Neural cell (in vitro differentiated cells): ENCODE data around the gene CEACAM8. TPM values are rescaled to one million over a fixed set of nuclear protein-coding genes. Genes with fewer than 3 reads are reported as not detected.

Source experiments
- H2AFZ ChIP-seq: fragments of 200-600, 300-800 bp; sonication (generic), shearing (Covaris generic); 2 replicates; pipeline ENCODE4 v1.6.0; 2014; ENCODE audit warnings: low read depth, mild to moderate bottlenecking, antibody characterized with exemption, low read length, moderate library complexity
- H3F3A ChIP-seq: fragments of 200-600 bp; shearing (Covaris generic); 2 replicates; pipeline ENCODE4 v1.6.1; 2016; ENCODE audit warnings: mild to moderate bottlenecking, moderate library complexity, mixed read lengths, antibody characterized with exemption, low read length; ENCODE audit not compliant: insufficient read depth, poor library complexity, severe bottlenecking
- H3K27ac ChIP-seq: fragments of 200-600, 300-800 bp; sonication (generic), shearing (Covaris generic); 2 replicates; pipeline ENCODE4 v1.5.1; 2014; ENCODE audit warnings: mild to moderate bottlenecking, low read length, moderate library complexity
- H3K27me3 ChIP-seq: fragments of 300-800, 200-600 bp; sonication (generic), shearing (Covaris generic); 2 replicates; pipeline ENCODE4 v1.6.0; 2014; ENCODE audit warnings: mild to moderate bottlenecking, low read depth, low read length, moderate library complexity; ENCODE audit not compliant: insufficient read depth
- H3K36me3 ChIP-seq: fragments of 300-800, 200-600 bp; sonication (generic), shearing (Covaris generic); 2 replicates; pipeline ENCODE4 v1.5.1; 2014; ENCODE audit warnings: mild to moderate bottlenecking, antibody characterized with exemption, low read length, moderate library complexity; ENCODE audit not compliant: insufficient read depth
- H3K4me2 ChIP-seq: fragments of 300-800, 200-600 bp; sonication (generic), shearing (Covaris generic); 2 replicates; pipeline ENCODE4 v1.6.0; 2014; ENCODE audit warnings: mild to moderate bottlenecking, low read length
- H3K4me3 ChIP-seq: fragments of 300-800, 200-600 bp; sonication (generic), shearing (Covaris generic); 2 replicates; pipeline ENCODE4 v1.5.1; 2014; ENCODE audit warnings: mild to moderate bottlenecking, low read length, moderate library complexity
- H3K79me2 ChIP-seq: fragments of 200-600 bp; shearing (Covaris generic); replicated peaks from 2 replicates; pipeline ENCODE4 v1.6.0; 2014; ENCODE audit warnings: mild to moderate bottlenecking, low read length, moderate library complexity; ENCODE audit not compliant: insufficient read depth
- H3K9ac ChIP-seq: fragments of 300-800, 200-600 bp; sonication (generic), shearing (Covaris generic); 2 replicates; pipeline ENCODE4 v1.6.1; 2016; ENCODE audit warnings: mild to moderate bottlenecking, low read length, mixed read lengths
- H3K9me2 ChIP-seq: fragments of 200-600 bp; shearing (Covaris generic); 2 replicates; pipeline ENCODE4 v1.6.1; 2016; ENCODE audit warnings: mild to moderate bottlenecking, low read length, mixed read lengths; ENCODE audit not compliant: insufficient read depth
- H3K9me3 ChIP-seq: fragments of 200-600, 300-800 bp; sonication (generic), shearing (Covaris generic); 2 replicates; pipeline ENCODE4 v1.6.1; 2016; ENCODE audit warnings: mild to moderate bottlenecking, mixed run types, low read length, moderate library complexity, mixed read lengths
- H4K20me1 ChIP-seq: fragments of 200-600 bp; shearing (Covaris generic); 2 replicates; pipeline ENCODE4 v1.6.1; 2016; ENCODE audit warnings: mild to moderate bottlenecking, mixed run types; ENCODE audit not compliant: insufficient read depth
- EP300 ChIP-seq: fragments of 450-650 bp; conservative IDR thresholded peaks from 2 replicates; pipeline ENCODE4 v1.6.1; 2014; ENCODE audit warnings: antibody characterized with exemption, mild to moderate bottlenecking, moderate library complexity; ENCODE audit not compliant: poor library complexity, severe bottlenecking
- EZH2 ChIP-seq: fragments of 200-600, 300-800 bp; shearing (Covaris generic), sonication (generic); IDR thresholded peaks from 2 replicates; pipeline ENCODE4 v1.6.1; 2014; ENCODE audit warnings: antibody characterized with exemption, low read length, borderline replicate concordance, mild to moderate bottlenecking; ENCODE audit not compliant: insufficient read depth, poor library complexity, severe bottlenecking
- MXI1 ChIP-seq: fragments of 450-650 bp; conservative IDR thresholded peaks from 2 replicates; pipeline ENCODE4 v1.6.1; 2014; ENCODE audit warnings: antibody characterized with exemption, mild to moderate bottlenecking; ENCODE audit not compliant: poor library complexity, severe bottlenecking
- POLR2AphosphoS5 ChIP-seq: IDR thresholded peaks from 2 replicates; pipeline ENCODE4 v1.6.1; 2012
- RAD21 ChIP-seq: fragments of 450-650 bp; conservative IDR thresholded peaks from 2 replicates; pipeline ENCODE4 v1.6.1; 2014; ENCODE audit warnings: antibody characterized with exemption, mild to moderate bottlenecking, moderate library complexity
- REST ChIP-seq: IDR thresholded peaks from 2 replicates; pipeline ENCODE4 v1.6.1; 2012; ENCODE audit warnings: borderline replicate concordance
- SMC3 ChIP-seq: fragments of 450-650 bp; conservative IDR thresholded peaks from 2 replicates; pipeline ENCODE4 v1.6.1; 2014; ENCODE audit warnings: antibody characterized with exemption, mild to moderate bottlenecking, moderate library complexity; ENCODE audit not compliant: poor library complexity
- TAF1 ChIP-seq: IDR thresholded peaks from 2 replicates; pipeline ENCODE4 v1.6.1; 2012; ENCODE audit warnings: low read depth
- polyA plus RNA-seq: library from polyadenylated mRNA; depleted of rRNA; stranded (reverse); fragments of >200 nt; gene quantifications from 2 replicates; pipeline ENCODE4 v1.2.3, GENCODE V29; 2014
- TF ChIP-seq, protein P1 (sequence below): fragments of 450-650 bp; IDR thresholded peaks from 2 replicates; pipeline ENCODE4 v1.5.1; 2014; ENCODE audit warnings: antibody characterized with exemption, mild to moderate bottlenecking, moderate library complexity; ENCODE audit not compliant: poor library complexity, severe bottlenecking

Gene CEACAM8
- polyA plus RNA-seq, 1 donor from 2014 or later, result not detected

DNA sequence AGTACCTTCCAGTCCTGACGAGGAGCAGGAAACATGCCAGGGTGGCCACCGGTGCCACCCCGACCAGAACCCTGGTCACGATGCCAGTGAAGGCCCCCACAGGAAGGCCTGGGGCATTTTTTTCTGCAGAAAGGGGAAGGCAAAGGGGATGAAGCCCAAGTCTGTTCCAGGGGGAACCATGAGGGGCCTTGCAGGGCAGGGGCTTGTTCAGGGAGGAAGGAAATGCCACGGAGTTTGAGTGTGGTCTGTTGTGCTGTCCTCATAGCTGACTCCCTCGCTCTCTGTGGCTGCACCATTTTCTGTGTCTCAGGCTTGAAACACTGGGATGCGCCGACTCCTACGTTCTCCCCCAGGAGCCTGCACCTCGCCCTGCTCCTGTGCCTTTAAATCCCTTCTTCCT is 38.9 kb downstream of the CEACAM8 start:
- no peak for TF ChIP-seq RAD21
- TF ChIP-seq TAF1, result no peak
- H3K36me3 ChIP-seq, result no peaks in the 10 kb centered on the region
- H3K79me2 ChIP-seq, result no peaks in the 10 kb centered on the region
- no peak overlapping the region for H3K4me3 ChIP-seq
- no peak overlapping the region for H3K4me2 ChIP-seq
- H4K20me1 ChIP-seq, result no peaks in the 10 kb centered on the region
- H3K9me2 ChIP-seq, result no peaks in the 10 kb centered on the region
- H3K9ac ChIP-seq, result no peak overlapping the region
- no peaks in the 10 kb centered on the region for H3F3A ChIP-seq
- H3K27ac ChIP-seq, result no peak overlapping the region
- no peaks in the 10 kb centered on the region for H3K9me3 ChIP-seq
- H2AFZ ChIP-seq, result no peak overlapping the region
- no peaks in the 10 kb centered on the region for H3K27me3 ChIP-seq

DNA sequence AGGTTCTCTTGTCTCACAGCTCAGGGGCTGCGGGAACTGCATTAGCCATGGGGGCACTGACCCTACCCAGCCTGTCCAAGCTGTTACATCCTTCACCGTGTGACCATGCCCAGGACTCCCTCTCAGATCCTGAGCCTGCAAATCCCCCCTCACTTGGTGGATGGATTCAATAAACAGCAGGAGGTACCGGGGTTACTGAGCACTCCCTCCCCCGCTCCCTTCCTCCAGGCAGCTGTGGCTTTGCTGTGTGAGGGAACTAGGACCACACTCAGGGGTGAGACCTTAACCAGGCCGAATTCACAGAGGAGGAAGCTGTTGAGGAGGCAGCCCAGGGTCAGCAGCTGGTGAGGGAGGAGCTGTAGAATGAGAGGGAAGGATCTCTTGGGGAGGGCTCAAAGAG is 39.4 kb downstream of the CEACAM8 start:
- no peaks in the 10 kb centered on the region for H3F3A ChIP-seq
- TF ChIP-seq SMC3, result no peak
- no peak for TF ChIP-seq MXI1
- TF ChIP-seq REST, result no peak
- TF ChIP-seq, protein P1, sequence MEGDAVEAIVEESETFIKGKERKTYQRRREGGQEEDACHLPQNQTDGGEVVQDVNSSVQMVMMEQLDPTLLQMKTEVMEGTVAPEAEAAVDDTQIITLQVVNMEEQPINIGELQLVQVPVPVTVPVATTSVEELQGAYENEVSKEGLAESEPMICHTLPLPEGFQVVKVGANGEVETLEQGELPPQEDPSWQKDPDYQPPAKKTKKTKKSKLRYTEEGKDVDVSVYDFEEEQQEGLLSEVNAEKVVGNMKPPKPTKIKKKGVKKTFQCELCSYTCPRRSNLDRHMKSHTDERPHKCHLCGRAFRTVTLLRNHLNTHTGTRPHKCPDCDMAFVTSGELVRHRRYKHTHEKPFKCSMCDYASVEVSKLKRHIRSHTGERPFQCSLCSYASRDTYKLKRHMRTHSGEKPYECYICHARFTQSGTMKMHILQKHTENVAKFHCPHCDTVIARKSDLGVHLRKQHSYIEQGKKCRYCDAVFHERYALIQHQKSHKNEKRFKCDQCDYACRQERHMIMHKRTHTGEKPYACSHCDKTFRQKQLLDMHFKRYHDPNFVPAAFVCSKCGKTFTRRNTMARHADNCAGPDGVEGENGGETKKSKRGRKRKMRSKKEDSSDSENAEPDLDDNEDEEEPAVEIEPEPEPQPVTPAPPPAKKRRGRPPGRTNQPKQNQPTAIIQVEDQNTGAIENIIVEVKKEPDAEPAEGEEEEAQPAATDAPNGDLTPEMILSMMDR, result no peak
- TF ChIP-seq EZH2, result no peak
- no peak for TF ChIP-seq POLR2AphosphoS5
- TF ChIP-seq RAD21, result no peak
- TF ChIP-seq EP300, result no peak
- no peak for TF ChIP-seq TAF1
- no peaks in the 10 kb centered on the region for H4K20me1 ChIP-seq
- no peaks in the 10 kb centered on the region for H3K79me2 ChIP-seq
- H3K4me3 ChIP-seq, result no peak overlapping the region
- H3K4me2 ChIP-seq, result no peak overlapping the region
- no peaks in the 10 kb centered on the region for H3K9me2 ChIP-seq
- no peaks in the 10 kb centered on the region for H3K9me3 ChIP-seq
- H3K27ac ChIP-seq, result no peak overlapping the region
- no peak overlapping the region for H2AFZ ChIP-seq
- H3K27me3 ChIP-seq, result no peaks in the 10 kb centered on the region
- H3K9ac ChIP-seq, result no peak overlapping the region
- no peaks in the 10 kb centered on the region for H3K36me3 ChIP-seq

- no peaks in the 10 kb centered on the region for H3K9me3 ChIP-seq
- H3K9me2 ChIP-seq, result no peaks in the 10 kb centered on the region
- no peak overlapping the region for H3K4me2 ChIP-seq
- no peaks in the 10 kb centered on the region for H3K36me3 ChIP-seq
- TF ChIP-seq, protein P1, result no peak
- TF ChIP-seq TAF1 (no peak), POLR2AphosphoS5 (no peak), EZH2 (no peak), RAD21 (no peak), MXI1 (no peak), SMC3 (no peak), EP300 (no peak)
- no peak overlapping the region for H2AFZ ChIP-seq
- H3F3A ChIP-seq, result no peaks in the 10 kb centered on the region
- no peaks in the 10 kb centered on the region for H4K20me1 ChIP-seq
- H3K27me3 ChIP-seq, result no peaks in the 10 kb centered on the region
- no peak overlapping the region for H3K27ac ChIP-seq
- no peaks in the 10 kb centered on the region for H3K79me2 ChIP-seq
- no peak overlapping the region for H3K4me3 ChIP-seq
- H3K9ac ChIP-seq, result no peak overlapping the region
Observed at GRCh38 chr19:42554046-42554575, 40.6 kb downstream of the CEACAM8 start.
